GM12872 (cell line): Measurements from ENCODE around the gene FBXO22.

Experiments
- TF ChIP-seq, protein P1 (sequence below): IDR thresholded peaks from 3 replicates; pipeline ENCODE4 v1.5.1; 2011; ENCODE audit warnings: low read depth, mild to moderate bottlenecking, low read length, moderate library complexity; ENCODE audit not compliant: insufficient read depth

Gene FBXO22

DNA sequence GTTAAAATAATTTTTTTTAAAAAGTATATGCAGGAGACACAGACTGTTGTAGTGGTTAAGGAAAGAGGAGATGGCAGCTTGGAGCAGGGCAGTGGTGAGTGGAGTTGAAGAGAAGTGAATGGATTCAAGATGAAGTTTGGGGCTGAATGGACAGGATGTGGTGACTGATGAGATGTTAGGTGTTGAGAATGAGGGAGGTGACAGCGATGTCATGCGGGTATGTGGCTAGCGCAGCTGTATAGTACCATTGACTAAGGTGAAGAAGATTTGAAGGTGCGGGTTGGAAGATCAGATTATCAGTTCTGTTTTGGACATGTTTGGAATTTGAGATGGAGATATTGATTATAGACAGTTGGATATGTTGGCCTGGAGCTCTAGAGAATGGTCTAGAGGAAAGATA, 20.1 kb downstream of the FBXO22 start:
- TF ChIP-seq, protein P1, sequence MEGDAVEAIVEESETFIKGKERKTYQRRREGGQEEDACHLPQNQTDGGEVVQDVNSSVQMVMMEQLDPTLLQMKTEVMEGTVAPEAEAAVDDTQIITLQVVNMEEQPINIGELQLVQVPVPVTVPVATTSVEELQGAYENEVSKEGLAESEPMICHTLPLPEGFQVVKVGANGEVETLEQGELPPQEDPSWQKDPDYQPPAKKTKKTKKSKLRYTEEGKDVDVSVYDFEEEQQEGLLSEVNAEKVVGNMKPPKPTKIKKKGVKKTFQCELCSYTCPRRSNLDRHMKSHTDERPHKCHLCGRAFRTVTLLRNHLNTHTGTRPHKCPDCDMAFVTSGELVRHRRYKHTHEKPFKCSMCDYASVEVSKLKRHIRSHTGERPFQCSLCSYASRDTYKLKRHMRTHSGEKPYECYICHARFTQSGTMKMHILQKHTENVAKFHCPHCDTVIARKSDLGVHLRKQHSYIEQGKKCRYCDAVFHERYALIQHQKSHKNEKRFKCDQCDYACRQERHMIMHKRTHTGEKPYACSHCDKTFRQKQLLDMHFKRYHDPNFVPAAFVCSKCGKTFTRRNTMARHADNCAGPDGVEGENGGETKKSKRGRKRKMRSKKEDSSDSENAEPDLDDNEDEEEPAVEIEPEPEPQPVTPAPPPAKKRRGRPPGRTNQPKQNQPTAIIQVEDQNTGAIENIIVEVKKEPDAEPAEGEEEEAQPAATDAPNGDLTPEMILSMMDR = no peak

DNA sequence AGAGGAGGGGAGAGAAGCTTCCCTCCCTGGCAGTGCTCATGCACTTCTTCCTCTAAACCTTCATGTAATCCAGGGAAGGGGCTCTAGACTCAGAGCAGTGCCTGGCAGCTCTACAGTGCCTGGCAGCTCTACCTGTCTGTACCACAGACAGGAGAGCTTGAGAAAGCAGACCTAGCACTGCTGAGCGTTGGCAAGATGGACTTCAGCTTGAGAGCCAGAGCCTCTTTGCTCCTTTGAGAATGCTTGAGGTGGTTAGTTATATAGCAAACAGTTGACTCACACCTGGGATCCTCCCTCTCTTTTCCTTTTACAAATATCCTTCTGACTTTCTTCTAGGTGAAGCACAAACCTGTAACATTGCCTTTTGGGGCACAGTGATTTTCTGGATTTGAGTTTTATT, 20.9 kb downstream of the FBXO22 start:
- TF ChIP-seq, protein P1 = no peak

DNA sequence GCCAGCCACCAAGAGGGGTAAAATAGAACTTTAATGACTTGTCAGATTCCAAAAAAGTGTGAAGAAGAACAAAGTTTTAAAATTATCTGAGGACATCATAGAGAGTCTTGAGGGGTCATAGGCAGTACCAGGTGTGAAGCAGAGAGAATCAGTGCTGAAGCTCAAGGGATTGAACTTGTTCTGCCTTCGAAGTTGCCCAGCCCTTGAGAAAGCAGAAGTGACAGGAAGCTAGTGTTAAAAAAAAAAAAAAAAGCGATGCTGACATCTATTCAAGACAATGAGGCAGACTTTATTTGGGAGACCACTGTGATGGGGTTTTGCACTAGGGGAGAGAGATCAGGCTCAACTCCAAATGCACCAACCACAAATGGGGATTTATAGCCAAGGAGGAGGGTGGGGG, 21.8 kb downstream of the FBXO22 start:
- TF ChIP-seq, protein P1 = no peak

DNA sequence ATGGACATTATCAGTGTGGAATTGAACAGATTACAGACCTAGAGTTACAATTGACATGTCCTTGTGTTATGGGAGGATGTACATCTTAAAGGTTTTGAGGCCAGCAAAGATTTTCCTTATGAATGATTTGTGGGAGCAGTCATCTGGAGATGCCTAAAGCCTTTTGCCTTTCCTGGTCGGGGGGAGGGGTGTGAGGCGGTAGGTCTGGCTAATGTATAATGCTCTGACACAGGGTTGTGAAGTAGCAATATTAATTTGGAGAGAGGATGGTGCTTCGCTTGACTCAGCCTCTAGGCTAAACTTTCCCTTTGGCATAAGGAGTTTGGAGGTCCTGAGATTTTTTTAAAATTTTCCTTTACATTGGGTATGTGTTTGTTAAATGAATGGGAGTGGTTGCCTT, 23.3 kb downstream of the FBXO22 start:
- TF ChIP-seq, protein P1 = no peak

DNA sequence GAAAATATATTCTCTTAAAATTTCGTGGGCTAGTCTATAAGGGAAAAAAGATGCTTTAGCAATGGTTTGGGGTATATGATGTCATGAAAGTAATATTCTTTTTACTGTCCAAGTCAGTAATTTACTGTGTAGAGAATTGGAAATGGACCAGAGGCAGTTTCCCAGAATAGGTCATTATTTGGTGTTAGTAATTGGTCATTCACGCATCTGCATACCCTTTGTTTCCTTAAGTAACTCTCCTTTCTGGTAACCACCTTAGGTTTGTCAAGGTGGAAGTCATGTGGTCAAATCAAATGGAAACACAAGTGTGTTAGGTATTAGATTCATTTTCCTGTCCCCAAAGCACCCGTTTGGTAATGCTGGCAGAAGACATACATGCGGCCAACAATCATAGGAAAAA, 23.9 kb downstream of the FBXO22 start:
- TF ChIP-seq, protein P1 = no peak

DNA sequence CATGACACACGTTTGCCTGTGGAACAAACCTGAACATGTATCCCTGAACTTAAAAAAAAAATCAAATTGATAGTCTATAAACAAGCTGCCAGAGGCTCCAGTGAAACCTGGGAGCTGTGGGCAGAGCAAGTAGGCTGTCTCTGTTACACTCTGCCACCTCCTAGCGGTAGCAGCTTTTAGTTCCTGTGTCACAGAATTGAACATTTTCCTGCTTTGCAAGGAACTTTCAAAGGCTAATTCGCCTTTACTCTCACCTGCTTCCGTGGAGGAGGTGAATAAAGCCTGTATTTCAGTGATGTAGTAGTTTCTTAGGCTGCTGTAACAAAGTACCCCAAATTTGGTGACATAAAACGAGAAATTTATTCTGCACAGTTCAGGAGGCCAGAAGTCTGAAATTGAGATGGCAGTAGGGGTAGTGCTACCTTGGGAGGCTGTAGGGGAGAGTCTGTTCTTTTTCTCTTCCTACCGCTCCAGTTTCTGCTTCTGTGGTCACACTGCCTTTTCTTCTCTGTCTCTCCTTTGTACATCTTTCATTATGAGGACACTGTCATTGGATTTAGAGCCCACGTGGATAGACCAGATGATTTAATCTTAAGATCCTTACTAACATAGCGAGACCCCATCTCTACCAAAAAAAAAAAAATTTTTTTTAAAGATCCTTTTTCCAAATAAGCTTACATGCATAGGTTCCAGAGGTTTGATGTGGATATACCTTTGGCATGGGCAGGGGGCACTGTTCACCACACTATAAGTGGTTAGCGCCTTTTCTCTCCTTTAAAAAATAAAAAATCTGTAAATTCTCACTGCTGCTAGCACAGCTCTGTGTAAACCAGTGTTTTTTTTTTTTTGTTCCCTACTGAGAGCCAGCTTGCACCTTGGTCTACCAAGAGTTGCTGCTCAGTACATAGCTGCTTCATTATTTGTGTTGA, 25.3 kb downstream of the FBXO22 start:
- TF ChIP-seq, protein P1 = peak; percentile 56

DNA sequence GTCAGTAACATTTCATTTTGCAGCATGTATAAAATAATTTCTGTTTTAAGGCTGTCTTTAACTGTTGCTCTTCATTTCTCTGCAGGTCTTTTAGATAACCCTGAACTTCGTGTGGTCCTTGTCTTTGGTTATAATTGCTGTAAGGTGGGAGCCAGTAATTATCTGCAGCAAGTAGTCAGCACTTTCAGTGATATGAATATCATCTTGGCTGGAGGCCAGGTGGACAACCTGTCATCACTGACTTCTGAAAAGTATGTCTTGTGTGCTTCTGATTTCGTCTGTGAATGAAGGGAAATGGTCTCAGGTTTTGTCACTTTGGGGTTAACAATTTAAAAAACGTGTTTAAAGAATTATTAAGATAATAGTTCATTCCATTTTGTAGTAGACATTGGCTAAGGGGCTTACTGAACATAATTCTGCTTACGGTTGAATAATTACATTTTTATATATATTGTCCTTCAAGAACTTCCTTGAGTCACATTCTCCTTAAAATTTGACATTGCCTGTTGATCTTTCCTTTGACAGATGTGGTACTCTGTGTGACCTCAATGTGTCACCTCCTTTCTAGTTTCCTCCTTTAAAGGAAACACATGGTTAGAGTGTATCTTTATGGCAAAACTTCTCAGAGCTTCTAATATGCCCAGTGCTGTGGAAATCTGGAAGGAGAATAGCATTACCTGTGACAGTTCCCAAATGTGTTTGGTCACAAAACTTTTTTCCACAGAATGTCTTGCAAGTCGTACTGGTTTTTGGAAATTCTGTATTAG, 26.3 kb downstream of the FBXO22 start:
- TF ChIP-seq, protein P1 = no peak
